T-cell (primary cell): ENCODE data around the gene EGLN2. TPM values are rescaled to one million over a fixed set of nuclear protein-coding genes. Genes with fewer than 3 reads are reported as not detected.
A peak's percentile ranks its signal among the peaks of the same experiment; 100 is the strongest.

ENCODE experiments used
- ATAC-seq, 4 experiments: fragments of 200-7000 bp in 3 of 4; fragments of 150-1000 bp in 1 of 4; cut with Tn5 transposase; replicated peaks in 1 of 4; 1 replicate in 3 of 4; 2 replicates in 1 of 4; pipeline ENCODE4 v1.10.0; 2021; ENCODE audit warnings: moderate library complexity in 3 of 4, mild to moderate bottlenecking in 2 of 4, moderate number of reproducible peaks in 1 of 4
- CTCF ChIA-PET, 2 donors: fragments of 300-600 bp; sonication (Branson Sonifier 250); formaldehyde crosslinking; loops; one replicate each; lab custom pipeline; 2022; ENCODE audit warnings: antibody characterized with exemption in 2 of 2; lab: Charles Lee
- POLR2A ChIA-PET, 2 donors: fragments of 300-600 bp; sonication (Branson Sonifier 250); formaldehyde crosslinking; loops; one replicate each; lab custom pipeline; 2022; ENCODE audit warnings: antibody characterized with exemption in 2 of 2; lab: Charles Lee
- DNase-seq, 35 experiments: peaks; one replicate each; pipeline versions ENCODE4 v3.0.0 to v3.0.0-alpha.2; 2013 to 2023
- H3K27ac ChIP-seq: one replicate; pipeline ENCODE4 v1.5.1; 2013; ENCODE audit warnings: low read length
- H3K27me3 ChIP-seq, 2 experiments: replicated peaks in 1 of 2; 1 replicate in 1 of 2; 2 replicates in 1 of 2; pipeline versions ENCODE4 v1.6.1 to v1.7.0; 2013; ENCODE audit warnings: low read length in 1 of 2, mixed read lengths in 1 of 2; ENCODE audit not compliant: control insufficient read depth in 2 of 2, insufficient read depth in 2 of 2; ENCODE audit errors: extremely low read depth in 1 of 2
- H3K36me3 ChIP-seq, 2 donors: 1 replicate in 1 of 2; 2 replicates in 1 of 2; pipeline versions ENCODE4 v1.6.1 to v1.7.0; 2013; ENCODE audit warnings: low read length in 1 of 2; ENCODE audit not compliant: control insufficient read depth in 2 of 2, insufficient read depth in 1 of 2; ENCODE audit errors: extremely low read depth in 1 of 2
- H3K4me1 ChIP-seq, 2 experiments: 1 replicate in 1 of 2; 2 replicates in 1 of 2; pipeline versions ENCODE4 v1.6.1 to v1.7.0; 2013; ENCODE audit warnings: low read length in 2 of 2, mixed read lengths in 1 of 2; ENCODE audit not compliant: insufficient read depth in 2 of 2, control insufficient read depth in 1 of 2; ENCODE audit errors: extremely low read depth in 1 of 2
- H3K4me3 ChIP-seq, 2 donors: 1 replicate in 1 of 2; 2 replicates in 1 of 2; pipeline versions ENCODE4 v1.5.1 to v1.7.0; 2013; ENCODE audit warnings: mild to moderate bottlenecking in 2 of 2, low read length in 1 of 2, moderate library complexity in 1 of 2; ENCODE audit not compliant: control insufficient read depth in 1 of 2; ENCODE audit errors: extremely low read depth in 1 of 2
- H3K9me3 ChIP-seq: 2 replicates; pipeline ENCODE4 v1.7.0; 2013
- H3K27ac Mint-ChIP-seq, 2 donors: one replicate each; pipeline ENCODE4 v1.8.0; 2020 to 2021; ENCODE audit warnings: mild to moderate bottlenecking in 2 of 2, mixed read lengths in 2 of 2
- H3K27me3 Mint-ChIP-seq, 2 donors: one replicate each; pipeline ENCODE4 v1.8.0; 2021 to 2022; ENCODE audit warnings: mixed read lengths in 2 of 2
- H3K36me3 Mint-ChIP-seq: one replicate; pipeline ENCODE4 v1.8.0; 2021; ENCODE audit warnings: mixed read lengths
- H3K4me1 Mint-ChIP-seq, 3 donors: one replicate each; pipeline ENCODE4 v1.8.0; 2020 to 2022; ENCODE audit warnings: mixed read lengths in 3 of 3, mild to moderate bottlenecking in 1 of 3
- H3K4me3 Mint-ChIP-seq, 3 donors: one replicate each; pipeline ENCODE4 v1.8.0; 2020 to 2022; ENCODE audit warnings: mild to moderate bottlenecking in 3 of 3, mixed read lengths in 3 of 3, moderate library complexity in 3 of 3
- H3K9me3 Mint-ChIP-seq, 3 donors: one replicate each; pipeline ENCODE4 v1.8.0; 2020 to 2022; ENCODE audit warnings: mixed read lengths in 3 of 3
- WGBS: methylation state at CpG from one replicate; pipeline ENCODE4 v1.1.5; 2013; ENCODE audit warnings: missing lambda C conversion rate; ENCODE audit not compliant: insufficient coverage; 5-methylcytosine and 5-hydroxymethylcytosine counted together
- total RNA-seq, 35 experiments: library from RNA in 6 of 35; stranded (reverse) in 6 of 35; fragments of 120-200 nt in 1 of 35; gene quantifications; one replicate each; pipeline versions ENCODE4 v1.2.1 to v1.2.4 and lab custom pipeline; 2013 to 2026

EGLN2 gene
- total RNA-seq, 5 donors from 2014 or later (not counting 1 experiment from before 2014, with no cell fraction given): 150 to 234 (median 224) TPM

- H3K27me3 Mint-ChIP-seq: no peaks in the 10 kb centered on the region
- 52% methylated on average over 9 of the region's 11 CpGs for whole genome bisulfite sequencing
- peaks cover 83 to 89% (median 87%) of the 10 kb centered on the region in 3 donors for H3K4me1 Mint-ChIP-seq
- H3K4me1 ChIP-seq: peaks cover 68 to 88% of the 10 kb centered on the region in 2 experiments
- peak overlapping the region; percentile 85 for H3K27ac ChIP-seq
- H3K9me3 Mint-ChIP-seq: no peaks in the 10 kb centered on the region
- DNase-seq: peak in 1 of 35 experiments; percentile 30
- peaks cover 11 to 43% of the 10 kb centered on the region in 2 donors for H3K36me3 ChIP-seq
- CTCF ChIA-PET: no interaction called here
- peak overlapping the region; percentile 81 to 93 (median 88) for H3K4me3 Mint-ChIP-seq
- H3K27ac Mint-ChIP-seq: peak overlapping the region; percentile 96 to 99
- H3K4me3 ChIP-seq: peak overlapping the region; percentile 26 to 64
- POLR2A ChIA-PET: no interaction called here
- no peak for ATAC-seq
- H3K27me3 ChIP-seq: no peaks in the 10 kb centered on the region
- H3K36me3 Mint-ChIP-seq: peaks cover 23% of the 10 kb centered on the region
- H3K9me3 ChIP-seq: no peaks in the 10 kb centered on the region
Measured at GRCh38 chr19:40802300-40803169, 3.5 kb downstream of the EGLN2 start.

- no peak for ATAC-seq
- H3K36me3 ChIP-seq: peaks cover 11 to 51% of the 10 kb centered on the region in 2 donors
- H3K27me3 Mint-ChIP-seq: no peaks in the 10 kb centered on the region
Measured at GRCh38 chr19:40803170-40803856, 4.3 kb downstream of the EGLN2 start.

GRCh38 chr19:40803857-40804782 lies 5.1 kb downstream of the EGLN2 start:
- peaks cover 11 to 59% of the 10 kb centered on the region in 2 donors for H3K36me3 ChIP-seq
- H3K9me3 Mint-ChIP-seq: no peaks in the 10 kb centered on the region
- no peaks in the 10 kb centered on the region for H3K27me3 Mint-ChIP-seq
- peaks cover 28% of the 10 kb centered on the region for H3K36me3 Mint-ChIP-seq
- 50% methylated on average over 3 of the region's 6 CpGs for WGBS
- peak overlapping the region; percentile 81 to 93 (median 88) for H3K4me3 Mint-ChIP-seq
- H3K4me1 ChIP-seq: peaks cover 72 to 94% of the 10 kb centered on the region in 2 experiments
- H3K4me1 Mint-ChIP-seq: peaks cover 86 to 93% (median 92%) of the 10 kb centered on the region in 3 donors
- DNase-seq (peak; percentile 53 to 86 (median 72)), ATAC-seq (peak; percentile 59 to 69 (median 68))
- no peaks in the 10 kb centered on the region for H3K9me3 ChIP-seq
- CTCF ChIA-PET: interaction anchor here (0.6 to 1.1 kb wide), 2 partner anchors 13 to 54 kb away, joined by 3 read pairs; partner anchors contain the start of gene ACTMAP (in 1 of the 2)
- POLR2A ChIA-PET: interaction anchor here in 1 of 2 donors (0.5 to 0.6 kb wide), 2 partner anchors 538 to 1611 kb away, joined by 3 to 4 read pairs; no protein-coding TSS in a partner anchor
- H3K27ac ChIP-seq: peak overlapping the region; percentile 85
- H3K27me3 ChIP-seq: no peaks in the 10 kb centered on the region
- peak overlapping the region; percentile 22 to 64 for H3K4me3 ChIP-seq
- peak overlapping the region; percentile 96 to 99 for H3K27ac Mint-ChIP-seq

More at GRCh38 chr19:40803170-40803856, 4.3 kb downstream of the EGLN2 start:
- peaks cover 28% of the 10 kb centered on the region for H3K36me3 Mint-ChIP-seq
- ChIA-PET POLR2A (no interaction called here), CTCF (interaction anchor here (0.6 to 1.1 kb wide), 2 partner anchors 14 to 53 kb away, joined by 3 read pairs; partner anchors contain the start of gene ACTMAP (in 1 of the 2))
- H3K9me3 Mint-ChIP-seq: no peaks in the 10 kb centered on the region
- no CpG with 5 or more reads among the region's 9 CpGs for WGBS
- Histone ChIP-seq H3K4me3 (peak overlapping the region; percentile 26 to 64), H3K9me3 (no peaks in the 10 kb centered on the region), H3K4me1 (peaks cover 72 to 88% of the 10 kb centered on the region in 2 experiments), H3K27ac (peak overlapping the region; percentile 85), H3K27me3 (no peaks in the 10 kb centered on the region)
- peak overlapping the region; percentile 96 to 99 for H3K27ac Mint-ChIP-seq
- no peak for DNase-seq
- peak overlapping the region; percentile 81 to 93 (median 88) for H3K4me3 Mint-ChIP-seq
- peaks cover 84 to 89% (median 89%) of the 10 kb centered on the region in 3 donors for H3K4me1 Mint-ChIP-seq

GRCh38 chr19:40804783-40805242 lies 5.8 kb downstream of the EGLN2 start:
- Histone ChIP-seq H3K27me3 (no peaks in the 10 kb centered on the region), H3K27ac (peak overlapping the region; percentile 85), H3K4me1 (peaks cover 72 to 100% of the 10 kb centered on the region in 2 experiments), H3K9me3 (no peaks in the 10 kb centered on the region), H3K36me3 (peaks cover 11 to 66% of the 10 kb centered on the region in 2 donors), H3K4me3 (peak overlapping the region in 1 of 2 donors; percentile 1)
- Mint-ChIP-seq H3K9me3 (no peaks in the 10 kb centered on the region), H3K4me3 (peak overlapping the region; percentile 58 to 93 (median 81)), H3K27me3 (no peaks in the 10 kb centered on the region), H3K36me3 (peaks cover 27% of the 10 kb centered on the region), H3K4me1 (peaks cover 87 to 97% (median 96%) of the 10 kb centered on the region in 3 donors), H3K27ac (peak overlapping the region; percentile 96 to 99)
- DNase-seq (peak in 2 of 35 experiments; percentile 36 to 39), ATAC-seq (peak in 1 of 4 experiments; percentile 3)
- ChIA-PET CTCF (interaction anchor here in 1 of 2 donors (0.6 kb wide), 1 partner anchor 593 kb away, joined by 3 read pairs; no protein-coding TSS in a partner anchor), POLR2A (interaction anchor here (0.5 to 2.0 kb wide), 3 partner anchors 26 to 1611 kb away, joined by 3 to 4 read pairs (median 4); partner anchors contain the start of gene RAB4B (in 1 of the 2))
- WGBS: 43% methylated on average over 7 of the region's 7 CpGs

- ATAC-seq (peak in 3 of 4 experiments; percentile 9 to 17 (median 13)), DNase-seq (peak in 19 of 35 experiments; percentile 19 to 63 (median 39))
- Histone ChIP-seq H3K4me1 (peaks cover 73 to 100% of the 10 kb centered on the region in 2 experiments), H3K27ac (peak overlapping the region; percentile 85), H3K9me3 (no peaks in the 10 kb centered on the region), H3K36me3 (peaks cover 11 to 65% of the 10 kb centered on the region in 2 donors), H3K27me3 (no peaks in the 10 kb centered on the region), H3K4me3 (peak overlapping the region in 1 of 2 donors; percentile 38)
- H3K27me3 Mint-ChIP-seq: no peaks in the 10 kb centered on the region
- ChIA-PET CTCF (interaction anchor here in 1 of 2 donors (0.6 to 1.7 kb wide), 2 partner anchors 142 to 593 kb away, joined by 3 to 9 read pairs; no protein-coding TSS in a partner anchor), POLR2A (interaction anchor here in 1 of 2 donors (1.6 to 2.0 kb wide), 2 partner anchors 27 to 28 kb away, joined by 4 to 10 read pairs; partner anchors contain the start of gene RAB4B)
- H3K4me1 Mint-ChIP-seq: peaks cover 89 to 97% (median 96%) of the 10 kb centered on the region in 3 donors
- H3K9me3 Mint-ChIP-seq: no peaks in the 10 kb centered on the region
- H3K36me3 Mint-ChIP-seq: peaks cover 23% of the 10 kb centered on the region
- peak overlapping the region; percentile 58 to 93 (median 81) for H3K4me3 Mint-ChIP-seq
- H3K27ac Mint-ChIP-seq: peak overlapping the region; percentile 96 to 99
- WGBS: 100% methylated on average over 1 of the region's 2 CpGs
Measured at GRCh38 chr19:40805258-40805868, 6.4 kb downstream of the EGLN2 start.
